C4-2B (cell line): Measurements from ENCODE around the gene KLK5.

Experiments
- H3K27ac ChIP-seq: fragments of 450-650 bp; 2 replicates; pipeline ENCODE4 v1.5.1; 2017
- ZFX ChIP-seq: fragments of 450-650 bp; IDR thresholded peaks from 2 replicates; pipeline ENCODE4 v1.6.1; 2017
- TF ChIP-seq, protein P1 (sequence below): fragments of 450-650 bp; conservative IDR thresholded peaks from 2 replicates; pipeline ENCODE4 v1.5.1; 2017; ENCODE audit warnings: mild to moderate bottlenecking

KLK5 gene, protein sequence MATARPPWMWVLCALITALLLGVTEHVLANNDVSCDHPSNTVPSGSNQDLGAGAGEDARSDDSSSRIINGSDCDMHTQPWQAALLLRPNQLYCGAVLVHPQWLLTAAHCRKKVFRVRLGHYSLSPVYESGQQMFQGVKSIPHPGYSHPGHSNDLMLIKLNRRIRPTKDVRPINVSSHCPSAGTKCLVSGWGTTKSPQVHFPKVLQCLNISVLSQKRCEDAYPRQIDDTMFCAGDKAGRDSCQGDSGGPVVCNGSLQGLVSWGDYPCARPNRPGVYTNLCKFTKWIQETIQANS

GRCh38 chr19:50952910-50953309, at the start of gene KLK5:
Gene KLK5 (minus strand): TSS chr19:50953038. CDS start chr19:50952657, 381 bp downstream.
- TF ChIP-seq, protein P1, sequence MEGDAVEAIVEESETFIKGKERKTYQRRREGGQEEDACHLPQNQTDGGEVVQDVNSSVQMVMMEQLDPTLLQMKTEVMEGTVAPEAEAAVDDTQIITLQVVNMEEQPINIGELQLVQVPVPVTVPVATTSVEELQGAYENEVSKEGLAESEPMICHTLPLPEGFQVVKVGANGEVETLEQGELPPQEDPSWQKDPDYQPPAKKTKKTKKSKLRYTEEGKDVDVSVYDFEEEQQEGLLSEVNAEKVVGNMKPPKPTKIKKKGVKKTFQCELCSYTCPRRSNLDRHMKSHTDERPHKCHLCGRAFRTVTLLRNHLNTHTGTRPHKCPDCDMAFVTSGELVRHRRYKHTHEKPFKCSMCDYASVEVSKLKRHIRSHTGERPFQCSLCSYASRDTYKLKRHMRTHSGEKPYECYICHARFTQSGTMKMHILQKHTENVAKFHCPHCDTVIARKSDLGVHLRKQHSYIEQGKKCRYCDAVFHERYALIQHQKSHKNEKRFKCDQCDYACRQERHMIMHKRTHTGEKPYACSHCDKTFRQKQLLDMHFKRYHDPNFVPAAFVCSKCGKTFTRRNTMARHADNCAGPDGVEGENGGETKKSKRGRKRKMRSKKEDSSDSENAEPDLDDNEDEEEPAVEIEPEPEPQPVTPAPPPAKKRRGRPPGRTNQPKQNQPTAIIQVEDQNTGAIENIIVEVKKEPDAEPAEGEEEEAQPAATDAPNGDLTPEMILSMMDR: no peak
- no peak for TF ChIP-seq ZFX
- no peak within 1 kb of the TSS for H3K27ac ChIP-seq

- TF ChIP-seq, protein P1: no peak
- TF ChIP-seq ZFX: no peak
- H3K27ac ChIP-seq: no peak overlapping the region
These were observed 49.3 kb upstream of the KLK5 start for GRCh38 chr19:51002089-51002532.

GRCh38 chr19:51001515-51001914, 48.7 kb upstream of the KLK5 start, which contains the start of gene KLK8:
Gene KLK8 (minus strand): TSS chr19:51001604. CDS start chr19:51001167, 437 bp downstream.
- TF ChIP-seq, protein P1: no peak
- TF ChIP-seq ZFX: no peak
- no peak within 1 kb of the TSS for H3K27ac ChIP-seq

DNA sequence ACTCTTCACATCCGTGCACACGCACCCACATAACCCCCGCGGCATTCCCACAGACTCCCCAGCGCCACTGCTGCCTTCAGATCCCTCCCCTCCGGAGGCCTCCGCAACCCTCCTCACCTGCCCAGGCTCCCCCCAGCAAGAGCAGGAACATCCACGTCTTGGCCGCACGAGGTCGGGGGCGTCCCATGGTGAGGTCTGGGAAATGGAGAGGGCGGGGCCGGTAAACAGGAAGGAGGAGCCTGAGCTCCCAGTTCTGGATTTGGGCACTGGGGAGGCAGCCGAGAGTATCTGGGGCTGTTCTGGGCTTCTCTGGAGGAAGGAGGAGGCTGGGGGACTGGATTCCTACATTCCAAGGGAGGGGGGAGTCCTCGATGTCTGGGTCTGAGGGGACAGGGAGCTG, 48.1 kb upstream of the KLK5 start:
- H3K27ac ChIP-seq: no peak overlapping the region
- TF ChIP-seq, protein P1: no peak
- no peak for TF ChIP-seq ZFX

- TF ChIP-seq, protein P1: no peak
- TF ChIP-seq ZFX: no peak
- no peak overlapping the region for H3K27ac ChIP-seq
These were observed 47.6 kb upstream of the KLK5 start for GRCh38 chr19:51000426-51000825.

DNA sequence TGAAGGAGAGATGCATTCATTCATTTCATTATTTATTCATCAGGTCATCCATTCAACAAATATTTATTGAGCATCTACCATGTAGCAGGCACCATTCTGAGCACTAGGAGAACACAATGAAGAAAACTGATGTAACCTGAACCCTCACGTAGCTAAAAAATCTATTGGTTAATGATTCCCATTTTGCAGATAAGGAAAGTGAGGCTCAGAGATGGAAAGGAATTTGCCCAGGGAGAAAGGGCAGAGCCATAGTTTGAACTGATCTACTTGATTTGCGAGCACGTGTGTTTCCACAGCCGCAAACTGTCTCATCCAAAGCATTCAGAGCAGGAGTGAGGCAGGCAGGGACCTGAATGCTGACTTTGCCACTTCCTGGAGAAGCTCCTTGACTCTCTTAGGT, 45.8 kb upstream of the KLK5 start:
- no peak overlapping the region for H3K27ac ChIP-seq
- TF ChIP-seq ZFX: no peak

DNA sequence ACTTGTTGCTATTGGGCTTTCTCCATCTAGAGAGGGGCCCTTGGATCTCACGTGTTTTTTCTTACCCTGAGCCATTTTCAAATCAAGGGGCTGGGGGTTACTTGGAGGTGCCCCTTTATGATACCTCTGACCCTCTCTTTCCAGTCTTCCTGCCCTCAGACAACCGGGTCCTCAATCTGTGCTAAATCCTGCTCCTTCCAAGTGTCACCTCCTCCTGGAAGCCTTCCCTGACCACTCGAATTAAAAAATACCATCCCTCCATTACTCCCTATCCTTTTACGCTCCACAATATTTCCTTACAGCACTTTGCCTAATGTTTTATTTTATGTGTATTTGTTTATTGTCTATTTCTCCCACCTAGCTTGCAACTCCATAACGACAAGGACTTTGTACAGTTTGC, 45.2 kb upstream of the KLK5 start:
- no peak overlapping the region for H3K27ac ChIP-seq
- TF ChIP-seq ZFX: no peak
- TF ChIP-seq, protein P1: no peak

DNA sequence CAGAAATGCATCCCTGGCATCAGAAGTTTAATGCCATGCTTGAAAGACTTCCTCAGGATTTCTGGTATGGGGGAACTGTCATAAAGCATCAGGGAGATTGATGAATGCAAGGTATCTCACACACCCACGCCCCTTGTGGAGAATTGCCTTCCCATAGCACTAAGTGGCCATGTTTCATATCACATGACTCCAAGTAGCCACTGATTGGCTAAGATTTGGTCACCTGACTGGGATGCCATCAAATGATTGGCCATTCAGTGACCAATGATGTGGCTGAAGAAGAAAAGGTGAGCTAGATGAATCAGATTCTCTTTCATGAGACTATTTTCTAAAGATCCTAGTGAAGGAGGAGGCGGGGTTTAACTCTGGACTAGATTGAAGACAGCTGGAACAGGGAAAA, 41.3 kb upstream of the KLK5 start:
- no peak overlapping the region for H3K27ac ChIP-seq
- TF ChIP-seq, protein P1: no peak
- no peak for TF ChIP-seq ZFX
